ENCODE results near the gene CTSH.
"Not testable (repeated sequence)": the region's sequence is repeated elsewhere in the genome, so short reads cannot be mapped to it uniquely, and the experiment has no call there.

Gene CTSH

DNA sequence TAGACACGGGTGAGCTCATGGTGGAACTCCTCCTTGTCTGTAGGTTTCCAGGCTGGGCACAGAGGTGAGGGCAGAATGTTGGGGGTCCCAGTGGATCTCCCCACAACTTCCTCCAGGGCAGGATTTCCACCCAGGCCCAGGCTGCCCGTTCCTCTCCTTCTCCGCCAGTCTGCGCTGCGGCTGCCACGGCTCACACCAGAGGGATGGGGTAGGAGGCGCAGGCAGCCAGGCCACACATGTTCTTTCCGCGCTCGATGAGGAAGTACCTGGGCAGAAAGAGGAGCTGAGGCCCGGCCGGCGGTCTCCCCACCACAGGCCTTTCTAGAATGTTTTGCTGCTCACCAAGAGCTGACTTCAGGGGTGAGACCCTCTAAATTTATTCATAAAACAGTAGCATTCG, 22.9 kb downstream of the CTSH start:
- DNase-seq, result no peak

- no peak for DNase-seq
Observed at GRCh38 chr15:78921517-78921916, 23.3 kb downstream of the CTSH start.

- DNase-seq, result no peak
Observed at GRCh38 chr15:78917888-78918287, 27.0 kb downstream of the CTSH start.

GRCh38 chr15:78916088-78916487, 28.8 kb downstream of the CTSH start:
- DNase-seq, result no peak

GRCh38 chr15:78915341-78916087, 29.3 kb downstream of the CTSH start:
- DNase-seq, result peak; percentile 60

- no peak for DNase-seq
Observed at GRCh38 chr15:78914027-78914764, 30.6 kb downstream of the CTSH start.

- no peak for DNase-seq
Observed at GRCh38 chr15:78913012-78913411, 31.8 kb downstream of the CTSH start.

DNA sequence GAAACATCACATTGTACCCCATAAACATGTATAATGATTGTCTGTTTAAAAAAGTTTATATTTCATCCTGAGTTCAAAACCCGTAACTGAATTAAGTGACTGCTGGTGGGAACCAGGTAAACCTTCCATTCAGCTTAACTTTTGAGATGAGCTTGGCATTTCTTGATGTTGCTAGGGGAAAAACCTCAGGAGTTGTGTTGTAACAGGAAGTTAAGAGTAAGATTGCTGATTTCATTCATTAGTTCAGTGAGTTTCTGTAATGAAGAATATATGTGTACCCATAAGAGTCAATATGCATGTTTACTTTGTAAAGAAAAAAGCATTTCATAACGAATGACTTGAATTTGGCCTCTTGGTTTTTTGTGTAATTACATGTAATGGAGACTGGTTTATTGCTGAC, 32.5 kb downstream of the CTSH start:
- no peak for DNase-seq

DNA sequence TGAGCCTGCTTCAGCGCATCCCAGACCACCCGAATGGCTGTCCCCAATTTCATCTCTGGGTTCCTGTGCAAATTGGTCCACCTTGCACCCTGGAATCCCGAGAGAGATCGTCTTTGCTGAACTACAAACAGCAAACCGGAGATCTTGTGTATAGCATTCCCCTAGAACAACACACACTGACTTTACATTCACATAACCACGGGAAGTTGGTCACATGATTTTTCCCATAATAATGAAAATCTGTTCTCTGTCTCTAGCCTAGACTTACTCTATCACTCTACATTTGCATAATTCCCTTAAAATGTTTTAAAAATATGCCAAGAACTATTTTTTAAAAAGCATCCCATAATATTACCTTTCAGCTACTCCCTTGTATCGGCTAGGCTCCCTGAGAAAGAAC, 34.6 kb downstream of the CTSH start:
- no peak for DNase-seq

GRCh38 chr15:78909791-78910228, 35.0 kb downstream of the CTSH start:
- DNase-seq, result no peak

- no peak for DNase-seq
Observed at GRCh38 chr15:78909160-78909695, 35.6 kb downstream of the CTSH start.

DNA sequence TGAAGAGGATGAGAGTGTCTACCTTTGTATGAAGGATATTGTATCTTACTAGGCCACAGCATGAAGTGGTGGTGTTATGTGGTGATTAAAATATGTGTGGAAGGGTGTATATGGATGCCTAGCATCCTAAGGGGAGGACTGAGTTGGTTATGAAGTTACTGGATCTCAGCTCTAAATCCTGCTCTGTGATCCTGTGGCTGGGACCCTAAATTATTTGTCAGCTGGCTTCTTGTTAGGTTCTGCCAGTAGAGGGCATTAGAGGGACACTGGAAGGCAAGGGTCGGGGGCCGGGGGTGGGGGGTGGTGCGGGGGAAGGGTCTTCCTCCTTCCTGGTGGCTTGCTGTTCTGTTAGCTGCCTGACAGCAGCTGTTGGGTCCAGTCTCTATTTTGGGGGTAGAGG, 37.3 kb downstream of the CTSH start:
- DNase-seq, result no peak

DNA sequence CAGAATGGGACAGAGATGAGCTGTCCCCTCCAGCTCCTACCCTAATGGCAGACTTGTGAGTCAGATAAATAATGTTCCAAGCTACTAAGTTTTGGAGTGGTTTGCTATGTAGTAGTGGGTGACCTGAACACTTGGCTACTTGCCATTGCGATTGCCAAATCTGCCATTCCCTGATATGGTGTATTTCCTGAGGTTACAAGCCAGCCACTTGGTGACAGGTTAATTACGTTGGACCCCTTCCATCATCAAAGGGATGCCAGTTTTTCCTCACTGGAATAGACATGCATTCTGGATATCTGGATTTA, 38.6 kb downstream of the CTSH start:
- no peak for DNase-seq

GRCh38 chr15:78904599-78905358, 40.1 kb downstream of the CTSH start:
- no peak for DNase-seq

DNA sequence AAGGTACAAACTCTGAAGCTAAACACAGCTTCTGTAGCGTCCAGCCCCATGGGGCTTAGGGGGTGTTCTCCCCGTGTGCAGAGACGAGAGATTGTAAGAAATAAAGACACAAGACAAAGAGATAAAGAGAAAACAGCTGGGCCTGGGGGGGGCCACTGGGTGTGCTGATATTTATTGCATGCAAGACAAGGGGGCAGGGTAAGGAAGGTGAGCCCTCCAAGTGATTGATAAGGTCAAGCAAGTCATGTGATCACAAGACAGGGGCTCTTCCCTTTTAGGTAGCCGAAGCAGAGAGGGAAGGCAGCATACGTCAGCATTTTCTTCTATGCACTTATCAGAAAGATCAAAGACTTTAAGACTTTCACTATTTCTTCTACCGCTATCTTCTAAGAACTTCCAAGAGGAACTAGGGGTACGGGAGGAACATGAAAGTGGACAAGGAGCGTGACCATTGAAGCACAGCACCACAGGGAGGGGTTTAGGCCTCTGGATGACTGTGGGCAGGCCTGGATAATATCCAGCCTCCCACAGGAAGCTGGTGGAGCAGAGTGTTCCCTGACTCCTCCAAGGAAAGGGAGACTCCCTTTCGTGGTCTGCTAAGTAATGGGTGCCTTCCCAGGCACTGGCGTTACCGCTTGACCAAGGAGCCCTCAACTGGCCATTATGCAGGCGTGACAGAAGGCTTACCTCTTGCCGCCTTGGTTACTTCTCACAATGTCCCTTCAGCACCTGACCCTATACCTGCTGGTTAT, 42.4 kb downstream of the CTSH start:
- not testable (repeated sequence) for DNase-seq

DNA sequence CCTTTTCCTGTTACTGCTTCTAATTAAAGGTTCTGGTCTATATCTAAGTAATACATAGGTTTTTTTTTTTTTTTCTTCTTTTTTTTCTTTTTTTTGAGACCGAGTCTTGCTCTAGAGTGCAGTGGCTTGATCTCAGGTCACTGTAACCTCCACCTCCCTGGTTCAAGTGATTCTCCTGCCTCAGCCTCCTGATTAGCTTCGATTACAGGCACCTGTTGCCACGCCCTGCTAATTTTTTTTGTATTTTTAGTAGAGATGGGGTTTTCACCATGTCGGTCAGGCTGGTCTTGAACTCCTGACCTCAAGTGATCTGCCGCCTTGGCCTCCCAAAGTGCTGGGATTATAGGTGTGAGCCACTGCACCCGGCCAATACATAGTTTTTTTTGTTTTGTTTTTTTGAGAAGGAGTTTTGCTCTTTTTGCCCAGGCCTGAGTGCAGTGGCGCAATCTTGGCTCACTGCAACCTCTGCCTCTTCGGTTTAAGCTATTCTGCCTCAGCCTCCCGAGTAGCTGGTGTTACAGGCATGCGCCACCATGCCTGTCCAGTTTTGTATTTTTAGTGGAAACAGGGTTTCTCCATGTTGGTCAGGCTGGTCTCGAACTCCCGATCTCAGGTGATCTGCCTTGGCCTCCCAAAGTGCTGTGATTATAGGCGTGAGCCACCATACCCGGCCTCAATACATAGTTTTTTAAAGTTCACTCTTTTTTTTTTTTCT, 43.9 kb downstream of the CTSH start:
- DNase-seq, result not testable (repeated sequence)

GRCh38 chr15:78898540-78898939, 46.3 kb downstream of the CTSH start:
- no peak for DNase-seq

- DNase-seq, result no peak
Observed at GRCh38 chr15:78895471-78895870, 49.4 kb downstream of the CTSH start.

DNA sequence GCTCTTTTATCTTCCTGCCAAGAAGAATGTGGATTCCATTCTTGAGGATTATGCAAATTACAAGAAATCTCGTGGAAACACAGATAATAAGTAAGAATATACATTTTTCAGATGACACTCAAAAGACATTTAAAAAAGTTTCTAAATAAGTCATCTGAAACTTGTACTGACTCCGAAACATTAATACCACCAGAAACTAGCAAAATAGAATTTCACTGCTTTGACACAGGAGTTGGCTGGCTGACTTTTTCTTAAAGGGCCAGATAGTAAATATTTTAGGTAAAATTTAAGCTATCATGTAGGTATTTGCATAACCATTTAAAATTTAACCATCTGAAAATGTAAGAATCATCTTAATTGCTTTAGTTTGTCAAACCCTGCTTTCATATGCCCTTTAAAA, 51.3 kb downstream of the CTSH start:
- DNase-seq, result no peak

GRCh38 chr15:78889000-78889399, 55.8 kb downstream of the CTSH start:
- DNase-seq, result no peak

- DNase-seq, result no peak
Observed at GRCh38 chr15:78881681-78882080, 63.2 kb downstream of the CTSH start.

DNA sequence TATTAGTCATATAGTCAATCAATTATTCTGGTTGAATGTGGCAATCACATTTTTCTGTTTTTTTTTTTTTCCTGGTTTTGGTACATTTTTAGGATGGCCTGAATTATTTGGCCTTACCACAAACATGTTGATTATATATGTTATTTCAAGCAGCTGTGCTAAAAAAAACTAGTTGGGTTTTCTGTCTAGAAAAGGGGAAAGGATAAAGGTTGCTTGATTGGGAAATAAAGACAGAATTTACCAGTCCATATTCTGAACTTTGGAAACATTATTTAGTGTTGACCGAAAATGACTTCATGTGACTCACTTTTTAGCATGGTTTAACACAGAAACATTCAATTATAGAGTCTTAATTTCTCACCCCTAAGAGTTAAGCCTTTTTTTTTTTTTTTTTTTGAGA, 64.0 kb downstream of the CTSH start:
- DNase-seq, result no peak

DNA sequence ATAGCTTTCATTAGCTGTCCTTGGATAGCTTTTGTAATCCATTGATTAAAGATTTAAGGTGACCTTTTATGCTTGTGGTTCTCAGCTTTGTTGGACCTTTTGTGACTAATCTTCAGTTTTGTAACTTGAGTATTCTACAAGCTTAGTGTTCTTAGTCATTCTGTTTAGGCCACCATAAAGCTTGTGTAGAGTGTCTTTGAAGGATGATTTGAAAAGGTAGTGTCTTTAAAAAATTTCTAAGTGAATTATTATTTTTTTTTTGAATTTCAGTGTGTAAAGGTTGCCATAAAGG, 64.7 kb downstream of the CTSH start:
- DNase-seq, result no peak

Data from CD4-positive, alpha-beta T cell treated with Interleukin-15 for 1 hour (primary cell).